SHP77 (cell line): Measurements from ENCODE around the gene GATD1.
"Not testable (repeated sequence)": the region's sequence is repeated elsewhere in the genome, so short reads cannot be mapped to it uniquely, and the experiment has no call there.

Experiments
- DNase-seq, 2 experiments: peaks; one replicate each; lab custom pipeline; 2025; lab: John Stamatoyannopoulos, UW

The GATD1 gene

DNA sequence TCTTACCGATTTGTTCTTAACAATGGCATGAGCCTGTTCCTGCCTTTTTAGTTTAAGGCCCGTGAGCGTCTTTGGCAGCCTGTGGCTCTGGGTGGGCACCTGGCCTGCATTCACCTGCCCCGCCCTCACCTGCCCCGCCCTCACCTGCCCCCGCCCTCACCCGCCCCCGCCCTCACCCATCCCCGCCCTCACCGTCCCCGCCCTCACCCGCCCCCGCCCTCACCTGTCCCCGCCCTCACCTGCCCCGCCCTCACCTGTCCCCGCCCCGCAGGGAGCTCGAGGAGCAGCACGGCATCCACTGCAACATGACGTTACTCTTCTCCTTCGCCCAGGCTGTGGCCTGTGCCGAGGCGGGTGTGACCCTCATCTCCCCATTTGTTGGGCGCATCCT lies 14.2 kb downstream of the GATD1 start:
- no peak for DNase-seq

DNA sequence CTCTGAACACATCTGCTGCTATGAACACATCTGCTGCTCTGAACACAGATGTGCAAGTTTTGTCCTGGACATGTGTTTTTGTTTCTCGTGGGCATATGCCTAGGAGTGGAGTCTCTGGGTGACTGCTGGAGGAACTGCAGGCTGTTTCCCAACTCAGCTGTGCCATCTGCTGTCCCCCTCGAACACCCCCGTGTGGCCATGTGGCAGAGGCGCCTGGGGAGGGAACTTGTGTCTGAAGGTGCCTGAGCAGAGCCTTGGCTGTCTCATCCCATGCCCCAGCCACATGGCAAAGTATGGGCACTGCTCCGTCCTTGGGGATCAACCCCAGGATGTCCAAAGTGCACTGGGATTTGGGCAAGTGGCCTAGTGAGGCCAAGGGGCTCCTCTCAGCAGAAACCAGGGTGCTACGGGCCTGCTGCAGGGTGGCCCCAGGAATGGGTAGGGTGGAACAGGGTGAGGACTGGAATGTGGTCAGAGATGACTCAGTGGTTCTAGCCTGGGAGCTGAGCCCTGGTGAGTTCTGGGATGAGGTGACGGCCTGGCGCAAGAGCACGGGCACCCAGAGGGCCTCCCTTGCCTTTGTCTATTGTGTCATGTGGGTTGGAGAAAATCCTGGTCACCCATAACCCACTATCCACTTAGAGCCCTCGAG lies 14.7 kb downstream of the GATD1 start:
- no peak for DNase-seq

DNA sequence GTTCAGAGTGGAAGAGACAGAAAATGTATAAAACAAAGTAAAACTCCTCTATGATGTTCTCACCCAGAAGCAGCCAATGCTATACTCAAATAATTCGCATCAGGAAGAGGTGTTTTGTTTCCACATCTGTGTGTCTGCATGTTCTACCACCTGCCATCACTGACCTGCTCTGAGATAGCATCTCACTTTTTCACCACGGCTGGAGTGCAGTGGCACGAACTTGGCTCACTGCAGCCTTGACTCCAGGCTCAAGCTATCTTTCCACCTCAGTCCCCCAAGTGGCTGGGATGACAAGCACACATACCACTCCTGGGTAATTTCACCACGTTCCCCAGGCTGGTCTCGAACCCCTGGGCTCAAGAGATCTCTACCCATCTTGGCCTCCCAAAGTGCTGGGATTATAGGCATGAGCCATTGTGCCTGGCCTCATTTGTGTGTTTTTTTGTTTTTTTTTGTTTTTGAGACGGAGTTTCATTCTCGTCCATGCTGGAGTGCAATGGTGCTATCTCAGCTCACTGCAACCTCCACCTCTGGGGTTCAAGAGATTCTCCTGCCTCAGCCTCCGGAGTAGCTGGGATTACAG lies 15.7 kb downstream of the GATD1 start:
- no peak for DNase-seq

DNA sequence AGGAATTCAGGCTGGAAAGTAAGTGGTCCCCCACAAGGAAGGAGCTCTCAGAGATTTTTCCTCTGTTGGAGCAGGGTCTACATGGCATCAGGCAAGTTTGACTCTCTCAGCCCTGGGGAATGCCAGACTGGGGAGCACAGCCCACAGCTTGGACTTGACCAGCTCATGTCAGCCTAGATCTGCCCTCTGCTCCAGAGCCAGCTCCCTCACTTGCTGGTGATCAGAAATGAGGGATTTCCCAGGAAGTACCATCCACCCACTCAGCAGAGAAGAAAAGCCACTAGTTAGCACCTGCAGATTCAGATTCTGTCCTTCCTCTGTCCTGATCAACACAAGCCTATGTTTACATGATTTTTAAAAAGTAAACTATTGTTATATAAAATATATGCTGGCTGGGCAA lies 17.1 kb downstream of the GATD1 start:
- DNase-seq = no peak

DNA sequence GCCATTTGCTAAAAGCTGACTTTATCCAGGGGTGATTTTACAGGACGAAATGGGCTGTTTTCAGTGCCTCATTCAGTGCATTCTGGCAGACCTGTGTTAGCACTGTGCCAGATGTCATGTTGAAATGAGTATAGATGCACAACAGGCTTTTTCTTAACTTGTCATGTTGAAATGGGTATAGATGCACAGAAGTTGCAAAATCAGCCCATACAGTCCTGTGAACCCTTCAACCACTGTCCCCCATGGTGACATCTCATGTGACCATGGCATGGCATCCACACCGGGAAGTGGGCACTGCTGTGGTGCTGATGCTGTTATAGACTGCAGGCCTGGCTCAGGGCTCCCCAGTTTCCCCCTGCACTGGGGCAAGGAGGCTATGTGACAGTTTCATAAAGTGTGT lies 27.6 kb downstream of the GATD1 start:
- DNase-seq = no peak

DNA sequence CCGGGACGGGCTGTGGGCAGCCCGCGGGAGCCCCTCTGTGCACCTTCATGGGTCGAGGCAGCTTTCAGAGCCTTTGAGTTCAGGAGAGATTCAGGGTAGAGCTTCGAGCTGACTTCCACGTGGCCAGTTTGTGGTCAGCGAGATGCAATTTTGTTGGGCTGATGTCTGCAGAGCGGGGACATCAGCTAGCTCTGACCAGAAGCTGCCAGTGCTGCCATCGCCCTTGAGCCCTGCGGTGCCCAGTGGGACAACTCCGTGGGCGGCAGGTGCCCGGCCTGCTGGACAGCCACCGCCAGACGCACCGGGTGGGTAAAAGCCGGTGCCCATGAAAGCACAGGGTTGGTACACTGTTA lies 29.3 kb downstream of the GATD1 start:
- no peak for DNase-seq

DNA sequence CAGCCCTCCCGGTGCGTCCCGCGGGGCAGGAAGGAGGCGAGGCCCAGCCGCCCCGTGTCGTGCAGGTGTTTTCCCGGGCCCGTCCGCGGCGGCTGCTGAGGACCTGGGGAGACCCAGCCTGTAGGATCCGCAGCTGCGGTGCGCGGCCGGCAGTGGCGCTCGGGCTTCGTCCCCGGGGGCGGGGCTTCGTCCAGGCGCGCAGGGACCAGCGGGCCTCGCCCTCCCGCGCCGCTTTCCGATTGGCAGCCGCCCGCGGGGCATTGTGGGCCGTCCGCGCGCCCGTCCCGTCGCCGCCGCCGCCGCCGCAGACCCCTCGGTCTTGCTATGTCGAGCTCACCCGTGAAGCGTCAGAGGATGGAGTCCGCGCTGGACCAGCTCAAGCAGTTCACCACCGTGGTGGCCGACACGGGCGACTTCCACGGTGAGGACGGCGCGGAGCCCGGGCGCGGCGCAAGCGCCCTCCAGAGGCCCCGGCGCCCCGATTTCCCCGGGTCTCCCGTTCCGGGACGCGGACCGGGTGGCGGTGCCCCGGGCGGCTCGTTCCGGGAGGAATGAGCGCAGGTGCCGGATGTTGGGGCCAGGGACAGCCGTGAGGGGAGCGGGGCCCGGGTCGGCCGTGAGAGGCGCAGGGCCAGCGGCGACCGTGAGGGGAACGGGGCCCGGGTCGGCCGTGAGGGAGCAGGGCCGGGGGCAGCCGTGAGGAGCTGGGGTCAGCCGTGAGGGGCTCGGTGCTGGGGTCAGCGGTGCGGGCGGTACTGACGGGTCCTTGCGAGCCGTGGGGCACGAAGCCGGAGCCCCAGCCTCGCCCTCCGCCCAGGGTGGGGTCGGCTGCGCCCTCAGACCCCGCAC lies 29.9 kb downstream of the GATD1 start, which contains the start of gene TALDO1:
Gene TALDO1, plus strand, starts transcription at position 307 of the 849 bp plus-strand sequence. Its CDS starts 18 bp downstream, at position 325.
- peak; percentile 39 to 68 for DNase-seq

DNA sequence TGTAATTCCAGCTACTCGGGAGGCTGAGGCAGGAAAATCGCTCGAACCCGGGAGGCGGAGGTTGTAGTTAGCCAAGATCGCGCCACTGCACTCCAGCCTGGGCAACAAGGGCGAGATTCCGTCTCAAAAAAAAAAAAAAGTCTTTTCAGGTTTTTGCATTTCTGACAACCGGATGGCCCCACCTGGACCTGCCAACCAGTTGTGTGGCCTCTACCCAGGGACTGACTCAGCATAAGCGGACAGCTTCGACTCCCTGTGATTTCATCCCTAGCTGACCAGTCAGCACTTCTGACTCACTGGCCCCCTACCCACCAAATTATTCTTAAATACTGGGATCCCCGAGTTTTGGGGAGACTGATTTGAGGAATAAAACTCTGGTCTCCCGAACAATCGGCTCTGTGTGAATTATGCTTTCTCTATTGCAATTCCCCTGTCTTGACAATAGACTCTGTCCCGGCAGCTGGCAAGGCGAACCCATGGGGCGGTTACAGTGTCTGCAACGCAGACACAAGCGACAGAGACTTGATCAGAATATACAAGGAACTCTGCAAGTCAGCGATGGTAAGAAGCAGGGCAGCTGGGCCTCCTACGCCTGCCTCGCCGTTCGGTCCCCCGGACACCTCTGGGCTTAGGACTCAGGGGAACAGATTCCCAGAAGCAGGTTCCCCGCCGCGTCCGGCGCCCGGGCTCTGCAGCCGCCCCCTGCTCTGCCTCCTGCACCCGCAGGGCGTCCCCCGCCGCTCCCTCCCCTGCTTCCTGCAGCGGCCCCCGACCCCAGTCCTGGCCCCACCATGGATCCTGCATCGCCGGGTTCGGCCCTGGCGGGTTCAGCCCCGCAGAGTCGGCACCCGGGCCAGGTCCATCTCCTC lies 30.8 kb downstream of the GATD1 start:
- no peak for DNase-seq

DNA sequence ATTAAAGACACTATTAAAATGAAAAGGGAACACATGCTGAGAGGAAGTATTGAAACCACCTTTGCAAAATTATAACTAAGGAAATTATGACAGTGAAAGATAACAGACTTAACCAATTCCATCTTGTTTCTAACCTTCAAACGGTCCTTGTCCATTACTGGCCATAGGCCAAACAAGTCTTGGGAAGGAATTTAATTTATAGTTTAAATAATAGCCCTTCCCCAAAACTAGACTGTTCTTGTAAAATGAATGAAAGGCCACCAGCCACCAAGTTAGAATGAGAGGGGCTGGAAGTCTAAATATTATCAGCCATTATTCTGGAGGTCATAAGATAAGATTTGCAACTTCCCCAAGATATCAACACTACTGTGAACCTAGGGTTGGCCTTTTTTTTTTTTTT lies 31.9 kb downstream of the GATD1 start:
- DNase-seq = no peak

DNA sequence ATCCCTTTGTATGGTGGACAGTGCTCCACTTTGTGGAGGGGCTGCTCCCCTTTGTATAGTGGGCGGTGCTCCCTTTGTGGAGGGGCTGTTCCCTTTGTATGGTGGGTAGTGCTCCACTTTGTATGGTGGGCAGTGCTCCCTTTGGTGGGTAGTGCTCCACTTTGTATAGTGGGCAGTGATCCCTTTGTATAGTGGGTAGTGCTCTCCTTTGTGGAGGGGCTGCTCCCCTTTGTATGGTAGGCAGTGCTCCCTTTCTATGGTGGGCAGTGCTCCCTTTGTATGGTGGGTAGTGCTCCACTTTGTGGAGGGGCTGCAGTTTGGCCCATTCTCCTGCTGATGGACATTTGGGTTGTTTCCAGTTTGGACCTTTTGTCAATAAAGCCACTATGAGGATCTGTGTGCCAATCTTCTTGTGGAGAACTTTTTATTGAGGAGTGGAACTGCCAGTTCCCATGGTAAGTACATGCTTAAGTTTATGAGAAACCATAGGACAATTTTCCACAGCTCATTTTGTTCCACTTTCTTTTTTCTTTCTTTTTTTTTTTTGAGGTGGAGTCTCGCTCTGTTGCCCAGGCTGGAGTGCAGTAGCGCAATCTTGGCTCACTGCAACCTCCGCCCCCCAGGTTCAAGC lies 34.6 kb downstream of the GATD1 start:
- DNase-seq = no peak

DNA sequence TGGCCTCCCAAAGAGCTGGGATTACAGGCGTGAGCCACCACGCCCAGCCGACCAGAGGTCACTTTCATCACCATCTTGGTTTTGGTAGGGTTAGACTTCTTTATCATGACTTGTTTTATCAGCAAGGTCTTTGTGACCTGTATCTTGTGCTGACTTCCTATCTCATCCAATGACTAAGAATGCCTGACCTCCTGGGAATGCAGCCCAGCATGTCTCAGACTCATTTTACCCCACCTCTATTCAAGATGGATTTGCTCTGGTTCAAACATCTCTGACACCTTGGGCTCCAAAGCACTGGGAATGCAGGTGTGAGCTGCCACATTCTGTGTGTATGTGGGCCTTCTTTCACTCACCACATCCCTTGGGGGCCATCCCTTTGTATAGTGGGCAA lies 35.1 kb downstream of the GATD1 start:
- DNase-seq = no peak

DNA sequence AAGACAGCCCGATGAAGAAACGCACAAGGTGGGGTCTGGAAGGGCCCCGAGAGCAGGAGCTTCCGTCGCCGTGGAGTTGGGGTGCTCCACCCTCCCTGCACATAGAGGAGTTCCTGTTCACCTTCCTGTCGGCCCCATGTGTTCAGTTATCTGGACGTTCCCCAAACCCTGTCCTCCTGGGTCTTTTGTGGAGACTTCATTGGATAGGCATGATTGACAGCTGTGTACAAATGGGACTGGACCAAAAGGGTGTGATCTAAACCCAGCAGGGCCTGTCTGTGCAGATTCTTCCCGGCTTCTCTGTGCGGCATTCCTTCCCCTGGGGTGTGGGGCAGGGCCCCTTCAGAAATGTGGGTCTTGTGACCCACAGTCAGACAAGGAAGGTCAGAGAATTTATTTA lies 39.4 kb downstream of the GATD1 start:
- not testable (repeated sequence) for DNase-seq

DNA sequence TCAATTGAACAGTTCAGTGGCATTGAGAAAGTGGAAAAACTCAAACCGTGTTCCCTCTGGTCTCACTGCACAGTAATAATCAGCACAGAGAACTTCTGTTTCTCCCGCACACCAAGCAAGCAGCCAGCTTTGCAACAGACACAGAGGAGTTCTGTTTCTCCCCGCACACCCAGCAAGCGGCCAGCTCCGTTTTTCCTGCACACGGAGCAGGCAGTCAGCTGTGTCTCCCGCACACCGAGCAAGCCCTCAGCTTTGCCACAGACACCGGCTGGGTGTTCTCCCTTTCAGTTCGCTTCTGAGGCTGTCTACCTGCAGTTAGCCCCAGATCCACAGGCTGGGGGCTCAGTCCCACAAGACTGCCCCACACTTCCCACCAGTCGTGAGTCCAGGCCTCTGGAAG lies 39.9 kb downstream of the GATD1 start:
- DNase-seq = no peak

DNA sequence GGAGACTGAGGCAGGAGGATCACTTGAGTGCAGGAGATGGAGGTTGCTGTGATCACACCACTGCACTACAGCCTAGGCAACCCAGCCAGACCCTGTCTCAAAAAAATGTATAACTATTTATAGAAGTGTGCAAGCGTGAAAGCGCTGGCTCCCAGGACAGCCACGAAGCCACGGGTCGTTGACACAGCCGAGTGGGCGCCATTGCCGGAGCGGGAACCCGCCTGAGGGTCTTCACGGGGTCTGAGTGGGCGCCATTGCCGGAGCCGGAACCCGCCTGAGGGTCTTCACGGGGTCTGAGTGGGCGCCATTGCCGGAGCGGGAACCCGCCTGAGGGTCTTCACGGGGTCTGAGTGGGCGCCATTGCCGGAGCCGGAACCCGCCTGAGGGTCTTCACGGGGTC lies 42.7 kb downstream of the GATD1 start:
- not testable (repeated sequence) for DNase-seq

DNA sequence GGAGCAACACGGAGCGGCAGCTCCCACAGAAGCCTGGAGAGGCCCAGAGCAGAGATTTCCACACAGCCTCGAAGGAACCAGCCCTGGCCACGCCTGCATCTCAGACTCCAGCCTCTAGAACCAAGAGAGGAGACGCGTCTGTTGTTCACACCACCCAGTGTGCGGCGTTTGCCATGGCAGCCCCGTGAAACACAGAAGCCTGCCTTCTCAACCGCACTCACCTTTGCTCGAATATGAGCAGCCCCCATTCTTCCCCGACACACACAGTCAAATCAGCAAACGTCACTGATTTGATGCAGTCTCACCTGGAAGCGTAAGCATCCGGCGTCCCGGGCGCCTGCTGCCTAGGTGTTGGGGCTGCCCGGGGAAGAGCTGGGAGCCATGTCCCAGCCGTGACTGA lies 44.2 kb downstream of the GATD1 start:
- DNase-seq = no peak

DNA sequence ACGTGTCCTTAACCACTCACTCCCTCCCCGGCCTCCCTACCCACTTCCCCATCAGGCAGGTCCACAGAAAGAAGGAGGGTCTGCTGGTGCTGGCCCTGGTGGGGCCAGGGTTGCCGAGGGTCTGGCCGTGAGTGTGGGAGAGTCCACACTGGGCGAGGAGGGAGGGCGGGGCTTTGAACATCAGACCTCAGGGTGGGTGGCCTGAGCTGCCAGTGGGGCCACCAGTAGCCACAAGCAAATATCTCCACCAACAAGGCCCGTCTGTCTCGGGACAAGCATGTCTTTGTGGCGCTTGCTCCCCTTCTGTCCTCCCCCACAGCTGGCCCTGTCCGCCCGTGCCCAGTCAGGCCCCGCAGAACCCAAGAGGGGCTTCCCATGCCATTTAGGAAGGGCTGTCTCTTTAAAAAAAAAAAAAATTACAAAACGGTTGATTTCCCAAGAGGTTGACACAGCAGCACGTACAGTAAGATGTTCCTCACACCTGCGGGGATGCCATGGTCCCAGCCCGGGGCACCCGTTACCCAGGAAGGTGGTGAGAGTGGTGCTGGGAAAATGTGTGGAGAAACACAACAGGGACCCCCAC lies 47.7 kb downstream of the GATD1 start:
- no peak for DNase-seq

DNA sequence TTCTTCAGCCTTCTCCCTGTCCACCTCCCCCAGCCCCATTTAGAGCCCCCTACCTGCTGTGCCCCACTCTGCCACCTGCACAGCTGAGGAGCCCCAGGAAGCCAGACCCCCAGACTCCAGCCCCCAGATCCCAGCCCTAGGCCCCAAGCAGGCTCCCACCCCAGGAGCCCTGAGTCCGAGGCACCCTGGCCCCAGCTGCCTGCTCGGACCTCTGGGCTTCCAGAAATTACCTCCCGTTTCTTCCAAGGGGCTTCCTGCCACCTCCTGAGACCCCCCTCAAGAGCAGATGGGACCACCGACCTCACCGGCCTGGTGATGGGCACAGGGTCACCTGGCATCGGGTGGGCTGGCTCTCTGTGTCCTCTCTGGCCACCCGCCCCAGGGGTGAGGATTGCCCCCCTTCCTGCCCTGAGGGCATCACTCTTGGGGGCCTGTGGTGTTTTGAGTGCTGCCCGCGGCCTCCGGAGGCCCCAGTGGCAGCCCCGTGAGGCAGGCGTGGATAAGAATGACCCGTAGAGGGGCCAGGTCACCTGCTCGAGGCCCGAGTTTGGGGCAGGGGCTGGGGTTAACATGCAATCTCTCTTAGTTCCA lies 48.3 kb downstream of the GATD1 start:
- no peak for DNase-seq

DNA sequence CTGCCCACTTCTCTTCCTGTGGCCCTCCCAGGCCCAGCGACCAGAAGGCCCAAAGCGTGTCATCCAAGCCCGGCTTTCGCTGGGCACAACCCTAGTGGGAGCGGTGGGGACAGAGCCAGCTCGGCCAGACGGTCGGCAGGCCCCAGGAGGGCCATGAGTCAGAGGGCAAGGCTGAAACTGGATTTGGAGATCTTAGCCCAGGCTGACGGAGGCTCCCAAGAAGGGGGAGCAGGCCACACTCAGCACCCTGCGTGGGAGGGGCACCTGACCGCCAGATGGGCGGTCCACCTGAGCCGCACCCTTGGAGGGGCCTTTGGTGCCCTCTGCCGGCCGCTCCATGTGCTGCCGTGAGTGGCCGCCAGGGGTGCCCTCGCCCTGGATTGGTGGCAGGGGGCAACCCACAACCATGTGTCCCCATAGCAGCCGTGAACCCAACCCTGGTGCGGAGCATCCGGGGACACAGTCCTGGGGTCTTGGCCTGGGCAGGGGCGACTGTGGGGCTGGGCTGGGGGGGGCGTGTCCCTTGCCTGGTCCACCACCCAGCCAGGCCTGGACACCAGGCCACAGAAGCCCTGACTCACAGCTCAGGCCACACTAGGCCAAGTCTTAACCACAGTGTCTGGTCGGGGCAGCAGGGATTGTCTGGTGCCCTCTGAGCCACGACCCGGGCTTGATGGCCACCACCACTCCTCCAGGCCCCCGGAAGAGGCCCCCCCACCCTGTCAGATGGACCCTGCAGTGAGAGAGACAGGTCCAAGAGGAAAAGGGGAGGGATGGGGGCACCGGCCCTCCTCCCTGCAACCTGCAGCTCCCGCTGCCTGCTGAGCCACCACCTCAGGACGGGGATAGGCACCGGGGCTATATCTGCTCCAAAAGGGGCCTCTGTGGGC lies 49.2 kb downstream of the GATD1 start:
- peak; percentile 36 to 38 for DNase-seq

DNA sequence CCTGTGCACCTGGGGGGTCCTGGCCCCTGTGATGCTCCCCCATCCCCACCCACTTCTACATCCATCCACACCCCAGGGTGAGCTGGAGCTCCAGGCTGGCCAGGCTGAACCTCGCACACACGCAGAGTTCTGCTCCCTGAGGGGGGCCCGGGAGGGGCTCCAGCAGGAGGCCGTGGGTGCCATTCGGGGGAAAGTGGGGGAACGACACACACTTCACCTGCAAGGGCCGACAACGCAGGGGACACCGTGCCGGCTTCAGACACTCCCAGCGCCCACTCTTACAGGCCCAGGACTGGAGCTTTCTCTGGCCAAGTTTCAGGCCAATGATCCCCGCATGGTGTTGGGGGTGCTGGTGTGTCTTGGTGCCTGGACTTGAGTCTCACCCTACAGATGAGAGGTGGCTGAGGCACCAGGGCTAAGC lies 50.0 kb downstream of the GATD1 start:
- DNase-seq = no peak
